Germinal center (tissue), 1 donor: ENCODE data around the gene CDH2.

ENCODE experiments used
- DNase-seq: peaks from one replicate; pipeline ENCODE4 v3.0.0; 2012; ENCODE audit warnings: mixed read lengths, low spot score

The CDH2 gene

GRCh38 chr18:27994571-27994970 lies 182.4 kb downstream of the CDH2 start:
- no peak for DNase-seq

- no peak for DNase-seq
Measured at GRCh38 chr18:27991391-27991790, 185.5 kb downstream of the CDH2 start.

- DNase-seq, result no peak
Measured at GRCh38 chr18:27985832-27986231, 191.1 kb downstream of the CDH2 start.

- DNase-seq, result no peak
Measured at GRCh38 chr18:27983780-27984179, 193.2 kb downstream of the CDH2 start.

GRCh38 chr18:27976806-27977408 lies 200.0 kb downstream of the CDH2 start:
- no peak for DNase-seq

- DNase-seq, result no peak
Measured at GRCh38 chr18:27970321-27970720, 206.6 kb downstream of the CDH2 start.

- no peak for DNase-seq
Measured at GRCh38 chr18:27969206-27969605, 207.7 kb downstream of the CDH2 start.

GRCh38 chr18:27967913-27968824 lies 208.8 kb downstream of the CDH2 start:
- DNase-seq, result no peak

GRCh38 chr18:27966881-27967280 lies 210.0 kb downstream of the CDH2 start:
- DNase-seq, result no peak

GRCh38 chr18:27964811-27965210 lies 212.1 kb downstream of the CDH2 start:
- DNase-seq, result no peak

GRCh38 chr18:27959101-27959500 lies 217.8 kb downstream of the CDH2 start:
- DNase-seq, result no peak

GRCh38 chr18:27956001-27956640 lies 220.8 kb downstream of the CDH2 start:
- DNase-seq, result no peak

- no peak for DNase-seq
Measured at GRCh38 chr18:27954226-27954625, 222.7 kb downstream of the CDH2 start.

GRCh38 chr18:27952741-27953140 lies 224.2 kb downstream of the CDH2 start:
- DNase-seq, result no peak

- no peak for DNase-seq
Measured at GRCh38 chr18:27950648-27951228, 226.2 kb downstream of the CDH2 start.

GRCh38 chr18:27948986-27949385 lies 227.9 kb downstream of the CDH2 start:
- no peak for DNase-seq

GRCh38 chr18:27942706-27943105 lies 234.2 kb downstream of the CDH2 start:
- no peak for DNase-seq

- DNase-seq, result no peak
Measured at GRCh38 chr18:27931535-27931934, 245.4 kb downstream of the CDH2 start.

GRCh38 chr18:27922780-27923179 lies 254.2 kb downstream of the CDH2 start:
- no peak for DNase-seq

GRCh38 chr18:27921904-27922751 lies 254.8 kb downstream of the CDH2 start:
- DNase-seq, result no peak

- DNase-seq, result no peak
Measured at GRCh38 chr18:27921392-27921791, 255.5 kb downstream of the CDH2 start.

GRCh38 chr18:27920836-27921235 lies 256.1 kb downstream of the CDH2 start:
- DNase-seq, result no peak
